ENCODE measurements around the gene NRDE2. TPM values are rescaled to one million over a fixed set of nuclear protein-coding genes. Genes with fewer than 3 reads are reported as not detected.

NRDE2 gene
- total and polyA plus RNA-seq, 2 of the 4 experiments (the other 2 are of a cell fraction): 4.5 to 9.3 TPM

- TF ChIP-seq CTCF (conservative IDR thresholded peaks at IDR 0.05; ENCODE audit: low read depth, low read length): no peak
- TF ChIP-seq FOS (IDR thresholded peaks at IDR 0.05; ENCODE audit: low read depth, low read length): no peak
- TF ChIP-seq RAD21 (IDR thresholded peaks at IDR 0.05; ENCODE audit: low read length): no peak
- no peak for TF ChIP-seq CEBPB (IDR thresholded peaks at IDR 0.05; ENCODE audit: low read depth, low read length)
- TF ChIP-seq BHLHE40 (IDR thresholded peaks at IDR 0.05; ENCODE audit: low read depth, low read length): no peak
- TF ChIP-seq SMC3 (IDR thresholded peaks at IDR 0.05; ENCODE audit: low read depth, low read length): no peak
- TF ChIP-seq CHD1 (IDR thresholded peaks at IDR 0.05; ENCODE audit: low read depth, low read length): no peak
- no peak for TF ChIP-seq RFX5 (IDR thresholded peaks at IDR 0.05; ENCODE audit: low read depth, low read length)
- dilution Hi-C loops (cut with HindIII; ENCODE audit: low sequenced_read_pairs, unreplicated experiment): no loop called here
- no peak overlapping the region for H3K23ac ChIP-seq (ENCODE audit: low read depth, low read length)
- no peak overlapping the region for H3K18ac ChIP-seq (ENCODE audit: low read depth, low read length)
- H3K9me3 ChIP-seq (ENCODE audit: control insufficient read depth, insufficient read depth, low read length): no peaks in the 10 kb centered on the region
- H2BK120ac ChIP-seq (ENCODE audit: low read depth, low read length): no peak overlapping the region
- H3K9ac ChIP-seq (ENCODE audit: low read depth, low read length): no peak overlapping the region
- H3K56ac ChIP-seq (ENCODE audit: extremely low read depth, insufficient read depth, low read length): no peak overlapping the region
- no peaks in the 10 kb centered on the region; the same call in 1 of the 2 replicates for H3K9me1 ChIP-seq (ENCODE audit: insufficient read depth, low read length)
- H4K20me1 ChIP-seq (ENCODE audit: insufficient read depth, low read length): no peaks in the 10 kb centered on the region
- no peak overlapping the region for H3K4me2 ChIP-seq (ENCODE audit: low read depth, low read length)
- no peak overlapping the region for H2AFZ ChIP-seq (replicated peaks; ENCODE audit: low read length, poor library complexity)
- no peak overlapping the region for H2BK15ac ChIP-seq (ENCODE audit: low read depth, low read length)
- no CpG with 5 or more reads among the region's 4 CpGs for WGBS, 2 experiments (ENCODE audit: extremely low coverage in 2 of 2, insufficient read length in 1 of 2)
- H4K91ac ChIP-seq (ENCODE audit: insufficient read depth, low read depth, low read length): no peak overlapping the region
- H3K4me1 ChIP-seq (ENCODE audit: control insufficient read depth, insufficient read depth, low read length): no peaks in the 10 kb centered on the region
- no peak overlapping the region for H3K27ac ChIP-seq (ENCODE audit: insufficient read depth, low read length)
- no peak overlapping the region for H2BK5ac ChIP-seq (ENCODE audit: low read depth, low read length, poor library complexity, severe bottlenecking)
- no peak overlapping the region for H4K8ac ChIP-seq (ENCODE audit: low read depth in 2 of 2, low read length in 2 of 2)
- peaks cover 60% of the 10 kb centered on the region for H3K36me3 ChIP-seq (ENCODE audit: control insufficient read depth, insufficient read depth, low read length)
- no peak overlapping the region for H3K4me3 ChIP-seq (ENCODE audit: insufficient read depth, low read depth, low read length)
- H4K5ac ChIP-seq (ENCODE audit: low read depth, low read length): no peak overlapping the region
- no peaks in the 10 kb centered on the region for H3K27me3 ChIP-seq (ENCODE audit: control insufficient read depth, insufficient read depth, low read length)
- POLR2A ChIA-PET (ENCODE audit: unreplicated experiment): no interaction called here
- H3K14ac ChIP-seq (replicated peaks; ENCODE audit: low read depth, low read length): no peak overlapping the region
- no TSS peak for BruUV-seq (replicated peaks)
- peaks cover 9 to 13% of the 10 kb centered on the region in 2 experiments; a peak in 2 of 4 replicates for H3K79me1 ChIP-seq (ENCODE audit: low read depth in 1 of 2, low read length in 2 of 2)
- in situ Hi-C loops (cut with MboI; ENCODE audit: low sequenced_read_pairs): no loop called here
- CTCF ChIA-PET: no interaction called here
- intact Hi-C loops (cut with micrococcal nuclease): no loop called here
- H3K4ac ChIP-seq (ENCODE audit: low read depth, low read length): no peak overlapping the region
- no peak overlapping the region for H2BK20ac ChIP-seq (ENCODE audit: low read depth, low read length)
- H2AK5ac ChIP-seq (ENCODE audit: low read depth, low read length): no peak overlapping the region
- no peak overlapping the region for H2AK9ac ChIP-seq (replicated peaks; ENCODE audit: low read depth, low read length, poor library complexity)
- ATAC-seq (ENCODE audit: low read depth): no peak
- DNase-seq: no peak
Measured at GRCh38 chr14:90268420-90268819, 63.3 kb downstream of the NRDE2 start.

Measured in IMR-90 (cell line).